KMS-11 (cell line): ENCODE results near the gene EXOC6B.

Experiments
- H2AFZ ChIP-seq: fragments of 200-600 bp; sonication (generic); 2 replicates; pipeline ENCODE4 v1.6.1; 2016; ENCODE audit warnings: antibody characterized with exemption, mixed run types, low read depth
- H3K27ac ChIP-seq: fragments of 200-600 bp; sonication (generic); 2 replicates; pipeline ENCODE4 v1.6.1; 2016; ENCODE audit warnings: mild to moderate bottlenecking, mixed run types
- H3K27me3 ChIP-seq: fragments of 200-600 bp; sonication (generic); 2 replicates; pipeline ENCODE4 v1.6.1; 2017; ENCODE audit warnings: mild to moderate bottlenecking, low read depth, mixed run types, moderate library complexity; ENCODE audit not compliant: insufficient read depth
- H3K36me3 ChIP-seq: fragments of 200-600 bp; sonication (generic); 2 replicates; pipeline ENCODE4 v1.6.1; 2017; ENCODE audit warnings: mild to moderate bottlenecking, mixed run types; ENCODE audit not compliant: insufficient read depth
- H3K4me1 ChIP-seq: fragments of 200-600 bp; sonication (generic); 2 replicates; pipeline ENCODE4 v1.6.1; 2016; ENCODE audit warnings: mild to moderate bottlenecking, low read depth, mixed run types; ENCODE audit not compliant: poor library complexity, severe bottlenecking
- H3K4me2 ChIP-seq: fragments of 200-600 bp; sonication (generic); 2 replicates; pipeline ENCODE4 v1.7.0; 2016; ENCODE audit warnings: mild to moderate bottlenecking, mixed run types
- H3K4me3 ChIP-seq: fragments of 200-600 bp; sonication (generic); IDR thresholded peaks from 2 replicates; pipeline ENCODE4 v1.6.1; 2017; ENCODE audit warnings: low read depth, low read length, mixed read lengths; ENCODE audit not compliant: insufficient read depth
- H3K79me2 ChIP-seq: fragments of 200-600 bp; sonication (generic); 2 replicates; pipeline ENCODE4 v1.6.1; 2016; ENCODE audit warnings: low read depth, mixed run types; ENCODE audit not compliant: insufficient read depth
- H3K9ac ChIP-seq: fragments of 200-600 bp; sonication (generic); 2 replicates; pipeline ENCODE4 v1.6.1; 2016; ENCODE audit warnings: mild to moderate bottlenecking, mixed run types
- H4K20me1 ChIP-seq: fragments of 200-600 bp; sonication (generic); 2 replicates; pipeline ENCODE4 v1.6.1; 2016; ENCODE audit warnings: mild to moderate bottlenecking, mixed run types; ENCODE audit not compliant: insufficient read depth
- TF ChIP-seq, protein P1 (sequence below): fragments of 200-600 bp; sonication (generic); conservative IDR thresholded peaks from 2 replicates; pipeline ENCODE4 v1.6.1; 2017; ENCODE audit warnings: low read depth, mild to moderate bottlenecking, antibody characterized with exemption, low read length, moderate library complexity, mixed read lengths

EXOC6B gene

DNA sequence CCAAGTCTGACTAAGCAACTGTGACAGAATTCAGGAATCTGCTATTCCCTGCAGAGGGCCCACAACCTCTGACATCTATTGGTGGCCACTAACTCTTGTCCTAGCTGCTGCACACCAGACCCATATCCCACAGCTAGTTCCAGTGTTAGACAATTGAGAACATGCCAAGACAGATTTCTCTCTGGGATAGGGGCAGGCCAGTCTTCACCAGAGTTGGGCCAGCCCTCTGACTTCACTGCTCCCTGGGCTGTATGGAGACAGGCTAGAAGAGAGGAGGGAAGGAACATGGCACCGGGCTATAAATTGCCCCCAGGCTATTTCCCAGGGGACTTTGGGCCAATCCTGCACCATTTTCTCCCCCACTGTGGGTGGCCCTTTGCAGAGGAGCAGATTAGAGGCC is 645.5 kb downstream of the EXOC6B start:
- Histone ChIP-seq H3K4me2 (no peak overlapping the region), H3K4me3 (no peak overlapping the region), H3K27me3 (no peaks in the 10 kb centered on the region), H3K4me1 (no peaks in the 10 kb centered on the region), H3K27ac (no peak overlapping the region), H4K20me1 (no peaks in the 10 kb centered on the region), H3K36me3 (no peaks in the 10 kb centered on the region), H2AFZ (no peak overlapping the region), H3K79me2 (no peaks in the 10 kb centered on the region), H3K9ac (no peak overlapping the region)
- TF ChIP-seq, protein P1, sequence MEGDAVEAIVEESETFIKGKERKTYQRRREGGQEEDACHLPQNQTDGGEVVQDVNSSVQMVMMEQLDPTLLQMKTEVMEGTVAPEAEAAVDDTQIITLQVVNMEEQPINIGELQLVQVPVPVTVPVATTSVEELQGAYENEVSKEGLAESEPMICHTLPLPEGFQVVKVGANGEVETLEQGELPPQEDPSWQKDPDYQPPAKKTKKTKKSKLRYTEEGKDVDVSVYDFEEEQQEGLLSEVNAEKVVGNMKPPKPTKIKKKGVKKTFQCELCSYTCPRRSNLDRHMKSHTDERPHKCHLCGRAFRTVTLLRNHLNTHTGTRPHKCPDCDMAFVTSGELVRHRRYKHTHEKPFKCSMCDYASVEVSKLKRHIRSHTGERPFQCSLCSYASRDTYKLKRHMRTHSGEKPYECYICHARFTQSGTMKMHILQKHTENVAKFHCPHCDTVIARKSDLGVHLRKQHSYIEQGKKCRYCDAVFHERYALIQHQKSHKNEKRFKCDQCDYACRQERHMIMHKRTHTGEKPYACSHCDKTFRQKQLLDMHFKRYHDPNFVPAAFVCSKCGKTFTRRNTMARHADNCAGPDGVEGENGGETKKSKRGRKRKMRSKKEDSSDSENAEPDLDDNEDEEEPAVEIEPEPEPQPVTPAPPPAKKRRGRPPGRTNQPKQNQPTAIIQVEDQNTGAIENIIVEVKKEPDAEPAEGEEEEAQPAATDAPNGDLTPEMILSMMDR, result no peak

DNA sequence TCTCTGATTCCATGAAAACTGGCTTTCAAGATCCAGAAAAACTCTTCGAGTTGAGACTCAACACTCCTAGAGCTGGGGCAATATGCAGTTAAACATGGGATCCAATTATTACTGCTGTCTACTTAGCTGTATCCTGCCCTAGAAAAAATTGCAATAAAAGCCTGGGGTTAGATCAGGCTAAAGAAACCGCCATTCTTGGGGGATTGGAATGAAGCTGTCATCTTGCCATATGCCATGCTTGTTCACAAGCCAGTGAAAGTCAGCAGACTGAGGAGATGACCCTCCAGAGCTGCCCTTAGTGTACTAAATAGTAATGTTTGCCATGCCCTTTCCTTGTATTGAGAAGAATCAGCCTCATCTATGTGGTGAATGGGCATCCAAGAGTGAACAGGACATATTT is 647.3 kb downstream of the EXOC6B start:
- H3K27me3 ChIP-seq, result no peaks in the 10 kb centered on the region
- no peak overlapping the region for H3K27ac ChIP-seq
- H2AFZ ChIP-seq, result no peak overlapping the region
- H3K36me3 ChIP-seq, result no peaks in the 10 kb centered on the region
- H3K4me2 ChIP-seq, result no peak overlapping the region
- no peaks in the 10 kb centered on the region for H4K20me1 ChIP-seq
- no peaks in the 10 kb centered on the region for H3K79me2 ChIP-seq
- TF ChIP-seq, protein P1, result no peak
- H3K9ac ChIP-seq, result no peak overlapping the region
- no peak overlapping the region for H3K4me3 ChIP-seq
- no peaks in the 10 kb centered on the region for H3K4me1 ChIP-seq

GRCh38 chr2:72176281-72176680 is 649.6 kb downstream of the EXOC6B start:
- Histone ChIP-seq H4K20me1 (no peaks in the 10 kb centered on the region), H3K27ac (no peak overlapping the region)

GRCh38 chr2:72175636-72176035 is 650.2 kb downstream of the EXOC6B start:
- Histone ChIP-seq H2AFZ (no peak overlapping the region), H3K4me1 (no peaks in the 10 kb centered on the region), H3K9ac (no peak overlapping the region), H3K4me3 (no peak overlapping the region), H4K20me1 (no peaks in the 10 kb centered on the region), H3K27me3 (no peaks in the 10 kb centered on the region), H3K4me2 (no peak overlapping the region), H3K27ac (no peak overlapping the region), H3K36me3 (no peaks in the 10 kb centered on the region), H3K79me2 (no peaks in the 10 kb centered on the region)
- TF ChIP-seq, protein P1, result no peak

More at GRCh38 chr2:72176281-72176680, 649.6 kb downstream of the EXOC6B start:
- no peaks in the 10 kb centered on the region for H3K79me2 ChIP-seq
- H3K27me3 ChIP-seq, result no peaks in the 10 kb centered on the region
- H3K36me3 ChIP-seq, result no peaks in the 10 kb centered on the region
- H3K4me1 ChIP-seq, result no peaks in the 10 kb centered on the region
- H2AFZ ChIP-seq, result no peak overlapping the region
- TF ChIP-seq, protein P1, result no peak
- no peak overlapping the region for H3K9ac ChIP-seq
- no peak overlapping the region for H3K4me3 ChIP-seq
- H3K4me2 ChIP-seq, result no peak overlapping the region
